ENCODE results near the gene THOC2. TPM values are rescaled to one million over a fixed set of nuclear protein-coding genes. Genes with fewer than 3 reads are reported as not detected.

The THOC2 gene
- total RNA-seq, 1 donor = 96.7 TPM

DNA sequence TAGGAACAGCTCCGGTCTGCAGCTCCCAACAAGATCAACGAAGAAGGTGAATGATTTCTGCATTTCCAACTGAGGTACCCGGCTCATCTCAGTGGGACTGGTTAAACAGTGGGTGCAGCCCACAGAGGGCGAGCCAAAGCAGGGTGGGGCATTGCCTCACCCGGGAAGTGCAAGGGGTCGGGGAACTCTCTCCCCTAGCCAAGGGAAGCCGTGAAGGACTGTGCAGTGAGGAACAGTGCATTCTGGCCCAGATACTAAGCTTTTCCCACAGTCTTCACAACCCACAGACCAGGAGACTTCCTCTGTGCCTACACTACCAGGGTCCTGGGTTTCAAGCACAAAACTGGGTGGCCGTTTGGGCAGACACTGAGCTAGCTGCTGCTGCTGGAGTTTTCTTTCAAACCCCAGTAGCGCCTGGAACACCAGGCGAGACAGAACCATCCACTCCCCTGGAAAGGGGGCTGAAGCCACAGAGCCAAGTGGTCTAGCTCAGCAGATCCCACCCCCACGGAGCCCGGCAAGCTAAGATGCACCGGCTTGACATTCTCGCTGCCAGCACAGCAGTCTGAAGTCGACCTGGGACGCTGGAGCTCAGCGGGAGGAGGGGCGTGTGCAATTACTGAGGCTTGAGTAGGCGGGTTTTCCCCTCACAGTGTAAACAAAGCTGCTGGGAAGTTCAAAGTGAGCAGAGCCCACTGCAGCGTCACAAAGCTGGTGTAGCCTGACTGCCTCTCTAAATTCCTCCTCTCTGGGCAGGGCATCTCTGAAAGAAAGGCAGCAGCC lies 84.6 kb downstream of the THOC2 start:
- TF ChIP-seq, protein P1, sequence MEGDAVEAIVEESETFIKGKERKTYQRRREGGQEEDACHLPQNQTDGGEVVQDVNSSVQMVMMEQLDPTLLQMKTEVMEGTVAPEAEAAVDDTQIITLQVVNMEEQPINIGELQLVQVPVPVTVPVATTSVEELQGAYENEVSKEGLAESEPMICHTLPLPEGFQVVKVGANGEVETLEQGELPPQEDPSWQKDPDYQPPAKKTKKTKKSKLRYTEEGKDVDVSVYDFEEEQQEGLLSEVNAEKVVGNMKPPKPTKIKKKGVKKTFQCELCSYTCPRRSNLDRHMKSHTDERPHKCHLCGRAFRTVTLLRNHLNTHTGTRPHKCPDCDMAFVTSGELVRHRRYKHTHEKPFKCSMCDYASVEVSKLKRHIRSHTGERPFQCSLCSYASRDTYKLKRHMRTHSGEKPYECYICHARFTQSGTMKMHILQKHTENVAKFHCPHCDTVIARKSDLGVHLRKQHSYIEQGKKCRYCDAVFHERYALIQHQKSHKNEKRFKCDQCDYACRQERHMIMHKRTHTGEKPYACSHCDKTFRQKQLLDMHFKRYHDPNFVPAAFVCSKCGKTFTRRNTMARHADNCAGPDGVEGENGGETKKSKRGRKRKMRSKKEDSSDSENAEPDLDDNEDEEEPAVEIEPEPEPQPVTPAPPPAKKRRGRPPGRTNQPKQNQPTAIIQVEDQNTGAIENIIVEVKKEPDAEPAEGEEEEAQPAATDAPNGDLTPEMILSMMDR (IDR thresholded peaks at IDR 0.05; ENCODE audit: insufficient read depth, low read length) = no peak
- DNase-seq (ENCODE audit: low read depth) = peak; percentile 59
- H3K4me3 ChIP-seq (ENCODE audit: low read depth, low read length) = no peak overlapping the region

DNA sequence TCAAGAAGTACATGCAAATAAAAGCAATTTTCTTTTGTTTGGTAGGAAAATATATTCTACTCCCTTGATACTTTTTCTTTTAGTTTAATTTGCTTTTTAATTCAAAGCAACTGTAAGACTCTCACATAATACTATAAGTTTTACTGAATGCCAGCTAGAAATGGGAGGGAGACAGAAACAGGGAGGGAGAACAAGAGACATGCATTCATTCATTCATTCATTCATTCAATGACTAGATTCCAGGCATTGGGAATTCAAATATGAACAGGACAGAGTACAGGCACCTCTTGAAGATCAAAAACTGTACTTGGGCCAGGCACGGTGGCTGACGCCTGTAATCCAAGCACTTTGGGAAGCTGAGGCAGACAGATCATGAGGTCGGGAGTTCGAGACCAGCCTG lies 85.6 kb downstream of the THOC2 start:
- H3K4me3 ChIP-seq (ENCODE audit: low read depth, low read length) = no peak overlapping the region
- TF ChIP-seq, protein P1 (IDR thresholded peaks at IDR 0.05; ENCODE audit: insufficient read depth, low read length) = no peak
- DNase-seq (ENCODE audit: low read depth) = no peak

DNA sequence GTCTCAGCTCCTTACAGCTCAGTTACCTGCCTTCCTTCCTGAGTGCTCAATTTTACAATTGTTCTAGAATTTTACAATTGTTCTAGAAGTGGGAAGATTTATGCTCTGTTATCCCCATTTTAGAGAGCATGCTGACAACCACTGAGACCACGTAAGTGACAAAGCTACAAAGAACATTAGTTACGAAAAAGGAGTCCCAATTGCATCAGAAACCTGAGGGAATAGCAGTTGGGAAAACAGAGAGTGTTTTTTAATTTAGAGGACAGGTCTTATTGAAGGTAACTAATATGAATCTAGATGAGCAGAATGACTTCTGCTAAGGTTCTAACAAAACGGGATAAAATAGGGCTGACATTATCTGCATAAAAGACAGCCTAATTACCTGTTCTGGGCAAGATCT lies 103.3 kb downstream of the THOC2 start:
- H3K4me3 ChIP-seq (ENCODE audit: low read depth, low read length) = no peak overlapping the region
- no peak for DNase-seq (ENCODE audit: low read depth)
- TF ChIP-seq, protein P1 (IDR thresholded peaks at IDR 0.05; ENCODE audit: insufficient read depth, low read length) = no peak

DNA sequence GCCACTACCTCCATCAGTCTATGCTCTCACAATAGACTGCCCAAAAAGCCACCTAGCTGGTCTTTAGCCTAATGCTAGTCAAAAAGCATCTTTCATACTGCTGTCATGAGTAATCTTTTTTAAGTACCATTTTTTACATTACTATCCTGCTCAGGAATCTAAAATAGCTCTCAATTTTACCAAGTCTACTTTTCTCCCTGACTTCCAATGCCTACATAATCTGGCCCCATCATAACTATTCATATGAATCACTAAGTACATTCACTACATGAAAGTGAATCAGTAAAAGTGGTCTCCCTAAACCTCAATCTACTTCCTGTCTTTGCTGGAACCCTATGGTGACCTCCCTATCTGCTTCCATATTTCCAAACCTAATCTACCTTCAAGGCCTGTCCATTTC lies 105.9 kb downstream of the THOC2 start:
- no peak overlapping the region for H3K4me3 ChIP-seq (ENCODE audit: low read depth, low read length)
- TF ChIP-seq, protein P1 (IDR thresholded peaks at IDR 0.05; ENCODE audit: insufficient read depth, low read length) = no peak
- DNase-seq (ENCODE audit: low read depth) = peak; percentile 50

DNA sequence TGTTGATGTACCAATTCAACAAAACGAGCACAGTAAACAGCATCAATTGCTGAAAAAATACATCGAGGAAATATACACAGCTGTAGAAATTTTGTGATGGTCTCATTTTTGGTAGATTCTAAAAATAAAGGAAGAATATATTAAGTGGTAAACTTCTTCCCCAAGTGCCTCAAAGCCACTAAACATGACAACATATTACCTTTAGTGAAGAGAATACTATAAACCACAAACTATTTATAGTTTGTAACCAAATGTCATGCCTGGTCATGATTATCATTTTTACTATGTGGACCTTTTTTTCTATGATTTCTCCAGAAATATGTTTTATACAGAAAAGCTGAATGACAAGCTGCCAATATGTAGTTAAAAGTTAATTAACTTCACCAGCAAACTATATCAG lies 106.9 kb downstream of the THOC2 start:
- TF ChIP-seq, protein P1 (IDR thresholded peaks at IDR 0.05; ENCODE audit: insufficient read depth, low read length) = no peak
- DNase-seq (ENCODE audit: low read depth) = no peak
- no peak overlapping the region for H3K4me3 ChIP-seq (ENCODE audit: low read depth, low read length)

DNA sequence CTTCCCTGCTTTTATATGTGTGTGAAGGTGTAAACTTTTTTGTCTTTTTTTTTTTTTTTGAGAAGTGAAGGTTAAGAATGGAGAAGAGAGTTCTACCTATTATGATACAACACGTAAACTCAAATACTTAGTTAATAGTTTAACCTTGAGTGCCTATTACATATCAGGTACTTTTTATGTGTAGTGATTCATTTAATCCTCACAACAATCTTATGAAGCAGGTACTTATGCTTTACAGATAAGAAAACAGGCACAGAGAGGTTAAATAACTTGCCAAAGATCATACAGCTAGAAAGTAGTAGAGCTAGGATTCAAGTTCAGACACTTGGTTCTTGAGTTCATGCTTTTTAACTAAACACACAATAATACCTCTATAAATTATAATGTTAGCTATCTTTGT lies 107.4 kb downstream of the THOC2 start:
- no peak for DNase-seq (ENCODE audit: low read depth)
- TF ChIP-seq, protein P1 (IDR thresholded peaks at IDR 0.05; ENCODE audit: insufficient read depth, low read length) = no peak
- no peak overlapping the region for H3K4me3 ChIP-seq (ENCODE audit: low read depth, low read length)

DNA sequence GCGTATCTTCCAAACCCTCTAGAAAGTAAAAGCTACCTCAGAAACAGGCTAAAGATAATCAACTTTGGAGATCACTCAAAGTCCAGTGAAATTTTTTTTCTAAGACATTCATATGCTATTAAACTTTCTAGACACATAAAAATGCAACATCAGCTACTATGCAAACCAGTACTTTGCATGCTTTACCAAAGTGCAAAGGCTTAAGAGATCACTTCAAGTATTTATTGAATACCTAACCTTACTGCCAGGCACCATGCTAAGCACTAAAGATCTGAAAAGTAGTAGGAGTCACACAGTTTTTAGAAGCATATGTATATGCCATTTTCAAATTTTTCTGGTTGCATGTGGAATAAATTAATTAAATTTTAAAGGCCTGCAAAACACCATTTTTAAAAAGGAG lies 115.8 kb downstream of the THOC2 start:
- no peak overlapping the region for H3K4me3 ChIP-seq (ENCODE audit: low read depth, low read length)
- no peak for DNase-seq (ENCODE audit: low read depth)
- TF ChIP-seq, protein P1 (IDR thresholded peaks at IDR 0.05; ENCODE audit: insufficient read depth, low read length) = no peak
